GM21619 (cell line): ENCODE data around the gene CHST11.
"Not testable (repeated sequence)": the region's sequence is repeated elsewhere in the genome, so short reads cannot be mapped to it uniquely, and the experiment has no call there.

Experiments used
- ATAC-seq: cut with Tn5 transposase; IDR thresholded peaks from one replicate; pipeline ENCODE4 v1.9.1; 2021; ENCODE audit not compliant: unreplicated experiment

The CHST11 gene

DNA sequence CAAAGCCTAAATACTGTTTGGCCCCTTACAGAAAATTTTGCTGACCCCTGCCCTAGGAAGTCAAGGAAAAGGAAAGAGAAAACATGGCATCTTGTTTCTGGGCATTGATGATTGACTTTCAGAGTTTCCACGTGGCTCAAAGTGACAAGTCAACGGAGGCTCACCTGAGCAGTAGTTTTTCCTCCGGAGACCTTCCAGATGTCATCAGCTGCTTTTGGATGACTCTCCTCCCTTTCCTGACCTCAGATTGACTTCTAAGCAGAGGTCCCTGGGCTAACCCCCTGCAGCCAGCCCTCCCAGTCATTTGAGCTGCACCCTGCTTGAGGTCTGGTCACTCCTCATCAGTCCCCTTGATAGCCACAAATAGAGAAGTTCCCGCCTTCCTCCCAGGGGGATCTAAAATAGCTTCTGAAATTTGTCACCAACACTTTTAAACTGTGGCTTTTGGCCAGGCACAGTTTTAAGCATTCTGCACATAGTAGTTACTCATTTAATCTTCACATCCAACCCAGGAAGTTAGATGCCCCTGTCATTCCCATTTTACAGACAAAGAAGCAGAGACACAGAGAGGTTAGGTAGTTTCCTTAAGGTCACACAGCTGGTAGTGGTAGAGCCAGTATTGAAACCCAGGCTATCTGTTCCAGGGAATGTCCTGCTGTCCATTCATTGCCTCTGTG is 143.4 kb downstream of the CHST11 start:
- no peak for ATAC-seq

DNA sequence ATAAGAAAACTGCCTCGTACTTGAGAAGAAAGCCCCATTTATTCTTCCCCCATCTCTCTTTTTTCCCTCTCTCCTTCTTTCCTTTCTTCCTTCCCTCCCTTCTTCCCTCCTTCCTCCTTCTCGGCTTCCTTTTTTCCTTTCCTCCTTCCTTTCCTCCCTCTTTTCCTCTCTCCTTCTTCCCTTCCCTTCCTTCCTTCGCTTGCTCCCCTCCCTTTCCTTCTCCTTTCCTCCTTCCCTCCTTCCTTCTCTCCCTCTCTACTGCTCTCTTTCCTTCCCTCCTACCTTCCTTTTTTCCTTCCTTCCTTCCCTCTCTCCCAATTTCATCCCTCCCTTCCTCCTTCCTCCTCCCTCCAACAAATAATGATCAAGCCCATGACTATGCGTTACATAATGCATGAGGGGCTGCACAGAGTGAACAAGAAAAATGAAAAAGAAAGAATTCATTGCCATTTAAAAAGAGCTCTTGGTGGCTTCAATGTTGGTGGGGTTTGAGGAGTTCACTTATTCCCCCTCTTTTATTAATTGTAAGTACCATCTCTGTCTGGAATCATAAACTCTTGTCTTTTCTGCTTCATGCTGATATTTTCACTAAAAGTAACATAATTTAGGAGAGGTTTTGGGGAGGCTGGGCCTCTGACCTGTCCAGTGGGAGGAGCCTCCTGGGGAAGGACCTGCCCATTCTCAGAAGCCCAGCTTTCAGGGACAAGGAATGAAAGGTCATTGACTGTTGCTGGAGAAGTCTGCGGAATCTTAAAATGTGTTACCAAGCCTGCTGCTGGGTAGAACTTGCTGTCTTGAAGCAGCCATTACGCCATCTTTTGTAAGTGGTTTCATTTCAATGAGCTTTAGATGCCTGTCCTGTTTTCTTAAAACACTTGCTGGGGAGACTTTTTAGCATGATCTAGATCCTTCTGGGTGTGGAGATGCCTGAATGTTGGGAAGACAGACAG is 144.3 kb downstream of the CHST11 start:
- no peak for ATAC-seq

GRCh38 chr12:104602406-104602805 is 145.7 kb downstream of the CHST11 start:
- no peak for ATAC-seq

DNA sequence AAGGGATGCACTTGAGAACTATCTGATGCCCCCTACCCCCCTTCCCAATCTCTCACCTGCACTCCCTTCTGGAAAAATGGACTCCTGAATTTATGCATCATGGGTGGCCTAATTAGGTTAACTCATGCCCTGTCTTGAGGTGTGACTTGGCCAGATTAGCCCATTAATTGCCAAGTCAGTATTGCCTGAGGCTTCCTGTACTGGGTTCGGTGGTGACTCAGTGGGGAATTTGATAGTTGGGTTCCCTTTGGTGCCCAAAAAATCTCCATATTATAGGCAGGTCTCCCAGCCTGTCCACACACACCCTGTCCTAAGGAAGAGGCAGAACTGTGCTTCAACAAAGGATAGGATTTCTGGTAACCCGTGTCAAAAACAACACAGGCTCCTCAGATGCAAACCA is 146.1 kb downstream of the CHST11 start:
- ATAC-seq, result no peak

DNA sequence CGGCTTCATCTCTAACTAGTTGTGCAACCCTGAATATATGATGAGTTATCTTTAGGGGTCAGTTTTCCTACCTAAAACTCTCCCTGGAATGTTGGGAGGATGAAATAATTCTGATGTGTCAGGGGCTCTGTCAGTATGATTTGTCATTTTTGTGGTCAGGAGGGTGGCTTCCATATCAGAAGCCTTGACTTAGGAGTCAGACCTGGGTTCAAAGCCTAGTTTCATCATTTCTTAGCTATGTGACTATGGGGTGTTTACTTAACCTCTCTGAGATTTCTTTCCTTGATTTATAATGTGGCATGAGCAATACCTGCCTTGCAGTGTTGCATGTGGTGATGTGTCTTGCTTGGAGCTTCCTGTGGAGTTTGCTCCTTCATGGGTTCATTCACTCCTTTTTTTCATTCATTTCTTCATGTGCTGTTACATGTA is 146.8 kb downstream of the CHST11 start:
- no peak for ATAC-seq

- peak; percentile 84 for ATAC-seq
Observed at GRCh38 chr12:104604070-104604994, 147.6 kb downstream of the CHST11 start.

- no peak for ATAC-seq
Observed at GRCh38 chr12:104604995-104605675, 148.4 kb downstream of the CHST11 start.

DNA sequence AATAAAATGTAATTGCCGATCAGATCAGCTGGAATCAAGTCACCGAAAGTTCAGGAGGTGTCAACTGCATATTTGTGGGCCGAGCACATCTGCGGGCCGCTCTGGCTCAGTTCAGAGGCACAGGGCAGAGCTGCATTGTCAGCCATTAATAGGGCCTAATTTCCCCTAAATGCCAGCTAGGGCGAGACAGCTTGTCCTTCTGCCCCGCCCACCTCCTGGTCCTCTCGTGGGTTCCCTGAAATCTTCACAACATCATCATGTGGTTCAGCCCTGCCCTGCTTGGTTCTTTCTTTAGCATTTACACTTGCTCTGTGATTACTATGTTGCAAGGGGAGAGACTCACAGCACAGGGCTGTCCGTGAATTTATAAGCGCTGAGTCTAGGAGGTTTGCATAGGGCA is 148.9 kb downstream of the CHST11 start:
- ATAC-seq, result no peak

DNA sequence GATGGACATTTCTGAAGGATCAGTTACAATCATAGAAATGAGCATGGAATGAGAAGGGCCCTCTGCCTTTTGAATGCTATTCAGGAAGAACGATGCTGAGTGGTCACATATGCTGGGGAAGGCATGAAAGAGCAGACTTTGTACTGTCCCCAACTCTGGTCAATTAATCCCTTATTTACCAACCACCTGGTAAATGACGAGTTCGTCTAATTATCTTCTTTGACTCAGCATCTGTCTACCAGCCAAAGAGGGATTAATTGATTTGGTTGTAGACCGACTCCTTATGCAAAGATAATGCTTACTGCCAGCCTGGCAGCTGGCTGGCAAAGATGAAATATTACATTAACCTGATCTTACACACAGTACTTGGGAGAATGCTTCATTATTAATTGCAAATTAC is 152.2 kb downstream of the CHST11 start:
- ATAC-seq, result no peak

DNA sequence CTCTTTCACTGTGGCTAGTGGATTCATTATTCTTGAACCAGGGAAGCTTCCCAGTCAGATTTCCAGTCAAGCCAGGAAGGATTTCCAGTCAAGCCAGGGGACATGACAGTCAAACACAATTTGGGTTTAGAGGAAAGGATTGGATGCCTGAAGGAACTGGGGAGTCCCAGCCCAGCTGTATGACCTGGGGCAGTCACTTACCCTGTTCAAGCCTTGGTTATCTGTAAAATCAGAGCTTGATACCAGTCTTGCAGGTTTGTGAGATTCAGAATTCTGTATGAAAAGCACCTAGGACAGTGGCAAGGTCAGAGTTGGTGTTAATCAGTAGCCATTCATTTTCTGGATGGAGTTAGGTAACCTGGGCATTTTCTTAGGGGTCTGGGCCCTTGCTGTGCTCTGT is 152.7 kb downstream of the CHST11 start:
- ATAC-seq, result no peak

- no peak for ATAC-seq
Observed at GRCh38 chr12:104610513-104611235, 153.9 kb downstream of the CHST11 start.

GRCh38 chr12:104611671-104612070 is 154.9 kb downstream of the CHST11 start:
- ATAC-seq, result no peak

DNA sequence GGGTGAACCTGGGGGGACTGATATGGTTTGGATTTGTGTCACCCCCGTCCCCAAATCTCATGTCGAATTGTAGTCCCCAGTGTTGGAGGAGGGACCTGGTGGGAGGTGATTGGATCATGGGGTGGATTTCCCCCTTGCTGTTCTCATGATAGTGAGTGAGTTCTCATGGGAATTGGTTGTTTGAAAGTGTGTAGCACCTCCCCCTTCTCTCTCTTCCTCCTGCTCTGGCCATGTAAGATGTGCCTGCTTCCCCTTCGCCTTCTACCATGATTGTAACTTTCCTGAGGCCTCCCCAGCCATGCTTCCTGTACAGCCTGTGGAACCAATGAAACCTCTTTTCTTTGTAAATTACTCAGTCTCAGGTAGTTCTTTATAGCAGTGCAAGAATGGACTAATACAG is 156.6 kb downstream of the CHST11 start:
- not testable (repeated sequence) for ATAC-seq

DNA sequence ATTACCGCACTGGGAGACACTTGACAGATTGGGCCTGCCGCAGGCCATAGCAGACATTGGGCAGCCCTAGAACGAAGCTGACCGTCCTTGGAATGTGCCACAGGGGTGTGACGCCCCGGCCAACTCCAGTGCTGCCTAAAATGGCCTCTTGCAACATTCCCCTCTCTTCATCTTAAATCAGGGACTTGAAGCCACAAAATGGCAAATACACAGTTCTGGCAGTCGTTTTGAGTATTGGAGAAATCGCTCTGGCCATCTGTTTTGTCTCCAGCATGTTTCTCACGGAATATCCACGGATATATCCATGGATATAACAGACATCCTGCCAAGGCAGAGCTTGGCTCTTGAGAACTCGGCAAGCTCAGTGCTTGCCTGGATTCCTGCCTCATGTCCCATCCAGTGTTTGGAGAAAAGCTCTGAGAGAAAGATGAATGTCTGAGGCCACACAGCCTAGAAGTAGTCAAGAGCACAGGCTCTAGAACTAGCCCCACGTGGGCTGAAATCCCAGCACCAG is 158.4 kb downstream of the CHST11 start:
- no peak for ATAC-seq

- no peak for ATAC-seq
Observed at GRCh38 chr12:104618691-104619090, 161.9 kb downstream of the CHST11 start.

DNA sequence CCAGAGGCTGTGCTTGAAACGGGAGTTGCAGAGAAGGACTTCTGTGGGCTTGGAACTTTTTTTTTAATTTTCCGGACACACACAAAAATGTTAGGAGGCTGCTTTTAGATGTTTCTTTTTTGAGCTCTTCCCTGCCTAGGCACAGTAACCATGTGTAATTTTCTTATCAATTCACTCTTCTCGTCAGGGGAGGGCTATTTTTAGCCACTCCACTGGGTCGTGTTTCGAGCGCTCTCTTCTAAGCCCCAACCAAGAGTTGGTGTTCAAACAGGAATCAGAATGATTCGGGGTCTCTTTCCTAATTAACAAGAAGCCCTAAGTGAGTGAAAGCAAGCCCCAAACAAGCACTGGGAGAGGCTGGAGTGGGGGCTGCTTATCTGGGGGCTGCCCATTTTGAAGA is 162.6 kb downstream of the CHST11 start:
- no peak for ATAC-seq

DNA sequence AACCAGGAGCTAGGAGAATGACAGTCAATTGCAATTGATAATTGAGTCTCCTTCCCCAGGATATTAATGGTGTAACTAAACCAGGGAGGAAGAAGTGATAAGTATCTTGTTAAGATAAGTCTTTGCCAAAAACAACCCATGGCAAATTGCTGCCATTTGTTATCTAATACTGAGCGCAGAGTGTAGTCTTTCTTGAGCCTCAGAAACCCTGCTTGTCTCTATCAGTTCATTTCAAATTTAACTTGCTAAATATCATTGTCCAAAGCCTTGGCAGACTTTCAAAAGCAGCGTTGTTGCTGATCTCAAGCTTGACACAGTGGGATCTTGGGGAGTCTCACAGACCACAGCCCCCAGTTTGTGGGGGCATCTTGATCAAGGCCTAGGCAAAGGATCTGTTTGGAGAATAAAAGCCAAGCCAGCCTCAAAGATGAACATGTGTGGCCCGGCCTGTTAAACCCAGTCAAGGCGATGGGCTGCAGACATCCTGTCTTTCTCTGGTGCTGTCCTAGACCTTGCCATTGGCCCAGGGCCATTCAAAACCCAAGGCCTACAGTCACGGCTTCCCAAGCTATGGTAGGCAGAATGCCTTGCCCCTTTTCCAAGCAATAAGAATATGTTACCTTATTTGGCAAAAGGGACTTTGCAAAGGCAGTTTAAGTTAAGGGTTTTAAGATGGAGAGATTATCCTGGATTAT is 164.2 kb downstream of the CHST11 start:
- no peak for ATAC-seq

- ATAC-seq, result no peak
Observed at GRCh38 chr12:104622928-104623327, 166.2 kb downstream of the CHST11 start.

DNA sequence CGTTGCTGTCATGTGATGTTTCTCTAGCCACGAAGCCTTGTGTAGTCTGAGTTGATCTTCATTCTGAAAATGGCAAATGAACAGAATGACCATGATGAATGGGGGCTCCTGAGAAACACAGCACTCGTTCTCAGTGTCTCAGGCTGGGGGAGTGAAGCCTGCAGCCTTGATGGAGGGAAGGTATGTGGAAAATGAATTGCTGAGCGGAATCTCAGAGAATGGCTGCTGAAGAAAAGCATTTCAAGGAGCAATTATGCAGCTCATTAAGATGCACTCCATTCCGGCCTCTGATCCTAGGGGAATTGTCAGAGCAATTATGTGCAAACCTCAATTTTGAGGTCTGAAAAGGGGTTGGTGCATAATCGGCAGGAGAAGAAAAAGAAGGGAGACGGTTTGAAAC is 167.1 kb downstream of the CHST11 start:
- no peak for ATAC-seq
